Epithelial cell of proximal tubule (primary cell): ENCODE data around the gene RIPOR3. TPM values are rescaled to one million over a fixed set of nuclear protein-coding genes. Genes with fewer than 3 reads are reported as not detected.

Experiments
- DNase-seq: peaks from one replicate; pipeline ENCODE4 v3.0.0-alpha.2; 2011; ENCODE audit warnings: low read depth
- H3K4me3 ChIP-seq: 2 replicates; pipeline ENCODE4 v1.5.1; 2011; ENCODE audit warnings: low read depth, mild to moderate bottlenecking, low read length
- total RNA-seq: library from RNA; depleted of rRNA; stranded (reverse); fragments of >200 nt; gene quantifications from 2 replicates; pipeline ENCODE4 v1.2.3, GENCODE V29; 2015
- TF ChIP-seq, protein P1 (sequence below): conservative IDR thresholded peaks from 2 replicates; pipeline ENCODE4 v1.5.1; 2012; ENCODE audit warnings: low read depth, mild to moderate bottlenecking, low read length

Gene RIPOR3
- total RNA-seq, 1 donor from 2014 or later = 1.8 TPM

DNA sequence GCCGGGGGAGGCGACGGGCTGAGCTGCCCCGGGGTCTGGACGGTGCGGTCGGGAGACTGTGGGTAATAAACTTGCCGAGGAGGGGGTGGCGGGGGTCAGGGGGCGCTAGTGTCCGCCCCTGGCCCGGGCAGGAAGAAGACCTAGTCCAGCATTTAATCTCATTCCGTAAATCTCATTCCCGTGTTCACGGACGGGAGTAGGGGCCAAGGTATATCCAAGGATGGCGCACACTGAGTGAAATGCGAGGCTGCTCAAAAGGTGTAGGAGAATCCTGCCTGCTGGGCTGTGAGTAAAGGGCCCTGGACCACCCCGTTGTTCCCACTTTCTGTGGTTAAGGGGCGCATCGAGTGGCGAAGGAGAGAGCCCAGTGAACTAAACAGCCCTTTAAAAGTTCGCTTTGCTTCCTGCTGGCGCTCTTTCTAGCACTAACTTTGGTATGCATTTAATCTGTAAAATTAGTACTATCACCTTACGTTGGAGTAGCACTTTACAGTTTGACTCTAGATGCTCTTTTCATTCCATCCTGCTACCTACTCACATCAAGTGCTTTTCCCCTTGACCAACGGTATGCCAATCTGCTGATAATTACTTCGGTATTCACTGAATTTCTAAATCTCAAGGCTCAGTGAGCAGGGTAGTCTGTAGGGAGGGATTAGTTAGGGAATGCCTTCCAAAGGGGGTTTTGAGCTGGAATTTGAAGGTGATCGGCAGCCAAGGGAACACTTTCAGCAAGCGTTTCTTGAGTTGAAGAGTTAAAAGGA lies 40.8 kb upstream of the RIPOR3 start:
- no peak for DNase-seq
- TF ChIP-seq, protein P1, sequence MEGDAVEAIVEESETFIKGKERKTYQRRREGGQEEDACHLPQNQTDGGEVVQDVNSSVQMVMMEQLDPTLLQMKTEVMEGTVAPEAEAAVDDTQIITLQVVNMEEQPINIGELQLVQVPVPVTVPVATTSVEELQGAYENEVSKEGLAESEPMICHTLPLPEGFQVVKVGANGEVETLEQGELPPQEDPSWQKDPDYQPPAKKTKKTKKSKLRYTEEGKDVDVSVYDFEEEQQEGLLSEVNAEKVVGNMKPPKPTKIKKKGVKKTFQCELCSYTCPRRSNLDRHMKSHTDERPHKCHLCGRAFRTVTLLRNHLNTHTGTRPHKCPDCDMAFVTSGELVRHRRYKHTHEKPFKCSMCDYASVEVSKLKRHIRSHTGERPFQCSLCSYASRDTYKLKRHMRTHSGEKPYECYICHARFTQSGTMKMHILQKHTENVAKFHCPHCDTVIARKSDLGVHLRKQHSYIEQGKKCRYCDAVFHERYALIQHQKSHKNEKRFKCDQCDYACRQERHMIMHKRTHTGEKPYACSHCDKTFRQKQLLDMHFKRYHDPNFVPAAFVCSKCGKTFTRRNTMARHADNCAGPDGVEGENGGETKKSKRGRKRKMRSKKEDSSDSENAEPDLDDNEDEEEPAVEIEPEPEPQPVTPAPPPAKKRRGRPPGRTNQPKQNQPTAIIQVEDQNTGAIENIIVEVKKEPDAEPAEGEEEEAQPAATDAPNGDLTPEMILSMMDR = no peak
- H3K4me3 ChIP-seq = peak overlapping the region; percentile 92

DNA sequence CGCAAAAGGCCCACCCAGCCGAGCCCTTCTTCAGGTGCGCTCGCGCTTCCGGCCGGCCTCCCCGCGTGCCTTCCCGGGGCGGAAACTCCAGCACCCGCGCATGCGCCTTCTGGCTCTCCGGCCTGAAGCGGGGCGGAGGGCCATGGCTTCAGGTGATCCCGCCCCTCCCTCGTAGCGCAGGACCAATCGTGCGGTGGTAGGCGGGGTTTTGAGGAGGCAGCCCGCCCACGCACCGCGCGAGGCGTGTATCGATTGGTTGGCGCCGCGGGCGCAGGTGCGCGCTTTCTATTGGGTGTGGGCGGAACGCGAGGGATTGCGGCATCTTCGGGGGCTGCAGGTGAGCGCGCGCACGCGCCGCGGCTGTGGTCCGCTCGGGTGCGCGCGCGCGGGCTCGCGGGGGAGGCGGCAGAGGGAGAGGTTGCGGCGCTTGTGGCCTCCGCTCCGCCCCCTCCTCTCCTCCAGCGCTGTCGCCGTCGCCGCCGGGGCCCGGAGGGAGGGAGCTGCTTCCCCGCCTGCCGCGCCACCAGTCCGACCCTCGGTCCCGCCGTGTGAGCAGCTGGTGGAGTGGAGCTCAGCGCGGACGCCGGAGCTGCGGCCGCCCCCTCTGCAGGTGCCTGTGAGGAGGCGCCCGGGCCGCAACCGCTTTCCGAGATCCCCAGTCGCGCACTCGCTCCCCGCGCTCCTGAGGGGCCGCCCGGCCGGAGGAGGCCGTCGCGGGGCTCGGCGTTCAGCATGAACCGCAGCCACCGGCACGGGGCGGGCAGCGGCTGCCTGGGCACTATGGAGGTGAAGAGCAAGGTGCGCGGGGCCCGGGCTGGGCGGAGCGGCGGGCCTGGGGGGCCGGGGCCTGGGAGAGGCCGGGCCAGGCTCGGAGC lies 40.0 kb upstream of the RIPOR3 start, which contains the start of gene PARD6B:
PARD6B (plus strand) TSS at position 526 of the 875 bp plus-strand sequence; CDS start at position 733, 207 bp downstream.
- H3K4me3 ChIP-seq = peak within 1 kb of the TSS; percentile 92
- DNase-seq = no peak
- TF ChIP-seq, protein P1 = no peak

DNA sequence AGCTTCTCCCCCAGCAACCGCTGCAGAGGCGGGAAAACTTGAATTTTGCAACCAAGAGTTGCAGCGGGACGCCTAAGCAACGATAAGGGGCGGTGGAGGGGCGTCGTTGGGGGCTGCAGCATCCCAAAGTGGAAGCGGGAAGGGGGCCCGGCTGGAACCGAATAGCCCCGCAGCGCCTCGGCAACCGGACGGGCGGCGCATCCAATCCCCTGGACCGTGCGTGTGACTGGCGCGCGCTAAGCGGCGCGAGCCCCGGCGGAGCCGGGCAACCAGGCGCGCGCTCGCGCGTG lies 39.4 kb upstream of the RIPOR3 start:
- TF ChIP-seq, protein P1 = no peak
- no peak for DNase-seq
- H3K4me3 ChIP-seq = peak overlapping the region; percentile 92

DNA sequence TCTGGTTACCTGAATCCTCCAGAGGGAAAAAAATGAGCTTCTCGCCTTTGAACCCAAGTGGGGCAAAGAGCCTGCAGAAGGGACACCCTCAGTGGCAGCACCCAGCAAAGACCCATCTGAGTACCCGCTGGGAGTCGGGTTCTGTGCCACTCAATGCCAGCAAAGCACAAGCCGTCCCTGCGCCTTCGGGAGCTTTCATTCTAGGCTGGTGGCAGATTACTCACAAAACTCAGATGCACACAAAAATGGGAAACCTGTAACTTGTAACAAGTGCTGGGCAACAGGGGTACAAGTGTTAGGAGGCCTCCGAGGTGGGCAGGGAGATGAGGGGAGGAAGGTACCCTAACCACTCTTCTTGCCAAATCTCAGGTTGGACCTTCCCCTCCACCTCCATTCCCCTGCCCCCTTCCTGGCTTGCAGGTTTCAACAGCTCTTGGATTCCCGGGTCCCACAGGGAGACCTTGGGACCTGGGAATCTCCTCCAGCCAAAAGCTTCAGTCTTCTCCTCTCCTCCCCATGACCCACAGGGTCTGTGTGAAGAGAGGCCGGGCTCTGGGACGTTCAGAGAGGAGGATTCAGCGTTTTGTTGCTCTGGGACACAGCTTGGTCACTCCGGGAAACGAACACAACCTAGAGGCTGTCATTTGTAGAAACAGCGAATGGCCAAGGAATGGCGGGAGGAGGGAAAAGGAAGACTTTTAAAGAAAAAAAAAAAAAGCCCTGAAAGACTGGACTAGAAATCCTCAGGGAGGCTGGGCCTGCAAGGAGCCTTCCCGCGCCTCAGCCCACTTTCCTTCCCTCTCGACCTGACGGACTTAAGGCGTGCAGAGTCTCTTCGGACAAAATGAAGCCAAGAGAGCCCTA lies 38.8 kb upstream of the RIPOR3 start:
- DNase-seq = no peak
- H3K4me3 ChIP-seq = peak overlapping the region; percentile 92
- TF ChIP-seq, protein P1 = no peak

DNA sequence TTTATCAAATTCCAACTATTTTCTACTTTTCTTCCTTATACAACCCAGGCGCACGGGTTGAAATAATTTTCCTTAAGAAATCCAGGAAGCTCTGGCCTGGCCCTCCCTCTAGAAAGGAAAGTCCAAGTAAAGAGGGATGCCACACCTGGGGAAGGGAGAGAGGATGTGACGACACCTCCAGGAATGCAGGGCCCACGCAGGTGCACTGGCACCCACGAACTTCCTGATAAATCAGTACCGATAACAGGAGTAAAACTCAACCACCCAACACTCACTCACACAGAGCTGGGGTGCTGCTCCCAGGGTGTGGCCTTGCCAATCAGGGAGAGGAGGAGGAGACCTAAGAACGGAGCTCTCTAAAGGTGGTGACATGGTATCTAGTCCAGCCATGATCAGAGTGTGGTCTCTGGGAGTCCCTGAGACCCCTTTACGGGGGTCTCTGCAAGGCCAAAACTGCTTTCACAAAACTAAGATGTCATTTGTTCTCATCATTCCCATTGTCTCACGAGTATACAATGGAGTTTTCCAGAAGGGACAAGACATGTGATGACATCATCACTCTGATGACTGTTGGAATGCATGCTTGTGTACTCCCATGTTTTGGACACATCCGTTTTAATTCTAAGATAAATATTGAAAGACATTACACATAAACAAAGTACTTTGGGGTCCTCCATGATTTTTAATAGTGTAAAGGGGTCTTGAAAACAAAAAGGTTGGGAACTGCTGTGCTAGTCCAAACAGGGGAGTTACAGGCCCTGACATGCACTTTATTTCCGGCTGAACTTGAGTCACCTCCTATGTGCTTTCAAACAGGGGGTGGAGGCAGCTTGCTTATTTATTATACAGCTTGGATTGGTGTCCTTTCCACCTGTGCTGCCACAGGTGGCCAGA lies 37.9 kb upstream of the RIPOR3 start:
- H3K4me3 ChIP-seq = no peak overlapping the region

More for the DNA sequence above, 37.9 kb upstream of the RIPOR3 start:
- TF ChIP-seq, protein P1 = no peak
- DNase-seq = no peak
